Fibroblast of lung (primary cell): Measurements from ENCODE around the gene GAA. TPM values are rescaled to one million over a fixed set of nuclear protein-coding genes. Genes with fewer than 3 reads are reported as not detected.

ENCODE experiments used
- DNase-seq, 2 donors: peaks; one replicate each; pipeline versions ENCODE4 v3.0.0 to v3.0.0-alpha.2; 2010; ENCODE audit warnings: low read depth in 2 of 2
- H2AFZ ChIP-seq: 2 replicates; pipeline ENCODE4 v1.5.1; 2012; ENCODE audit warnings: low read length, control low read depth, inconsistent platforms
- H3K27ac ChIP-seq: 2 replicates; pipeline ENCODE4 v1.5.1; 2011; ENCODE audit warnings: low read length, control low read depth; ENCODE audit not compliant: insufficient read depth
- H3K27me3 ChIP-seq: 2 replicates; pipeline ENCODE4 v1.5.1; 2011; ENCODE audit warnings: mild to moderate bottlenecking, low read length; ENCODE audit not compliant: control insufficient read depth, insufficient read depth
- H3K36me3 ChIP-seq: 2 replicates; pipeline ENCODE4 v1.5.1; 2011; ENCODE audit warnings: low read length; ENCODE audit not compliant: control insufficient read depth, insufficient read depth
- H3K4me1 ChIP-seq: 2 replicates; pipeline ENCODE4 v1.5.1; 2011; ENCODE audit warnings: low read length; ENCODE audit not compliant: control insufficient read depth, insufficient read depth; ENCODE audit errors: extremely low read depth
- H3K4me2 ChIP-seq: 2 replicates; pipeline ENCODE4 v1.5.1; 2011; ENCODE audit warnings: low read length, control low read depth; ENCODE audit not compliant: insufficient read depth; ENCODE audit errors: extremely low read depth
- H3K4me3 ChIP-seq, 4 experiments: fragments of 200-600 bp in 1 of 4; sonication (generic) in 1 of 4; replicated peaks in 1 of 4; 2 replicates each; pipeline ENCODE4 v1.5.1; 2011 to 2016; ENCODE audit warnings: low read length in 4 of 4, low read depth in 3 of 4, mild to moderate bottlenecking in 3 of 4, control low read depth in 2 of 4, inconsistent platforms in 1 of 4, mixed read lengths in 1 of 4; ENCODE audit not compliant: insufficient read depth in 1 of 4; ENCODE audit errors: control extremely low read depth in 1 of 4
- H3K79me2 ChIP-seq: 2 replicates; pipeline ENCODE4 v1.5.1; 2012; ENCODE audit warnings: mild to moderate bottlenecking, low read length, inconsistent platforms; ENCODE audit not compliant: control insufficient read depth, insufficient read depth
- H3K9ac ChIP-seq: 2 replicates; pipeline ENCODE4 v1.5.1; 2011; ENCODE audit warnings: mild to moderate bottlenecking, low read length, control low read depth; ENCODE audit not compliant: insufficient read depth
- H3K9me3 ChIP-seq: 2 replicates; pipeline ENCODE4 v1.5.1; 2012; ENCODE audit warnings: low read depth, low read length; ENCODE audit not compliant: control insufficient read depth, insufficient read depth
- H4K20me1 ChIP-seq: 2 replicates; pipeline ENCODE4 v1.5.1; 2011; ENCODE audit warnings: low read length; ENCODE audit not compliant: control insufficient read depth, insufficient read depth; ENCODE audit errors: extremely low read depth
- EZH2 ChIP-seq: IDR thresholded peaks from 2 replicates; pipeline ENCODE4 v1.5.1; 2012; ENCODE audit warnings: low read length, control low read depth, mild to moderate bottlenecking; ENCODE audit errors: missing control alignments
- polyA plus RNA-seq, 2 donors: library from polyadenylated mRNA; depleted of rRNA in 1 of 2; stranded (reverse) in 1 of 2; unstranded in 1 of 2; fragments of >200 nt; gene quantifications; 2 replicates each; pipeline ENCODE4 v1.2.1, GENCODE V29; 2011 to 2012; ENCODE audit warnings: missing spikeins in 1 of 2
- total RNA-seq: library from RNA; depleted of rRNA; stranded (reverse); fragments of >200 nt; gene quantifications from 2 replicates; pipeline ENCODE4 v1.2.1, GENCODE V29; 2014
- TF ChIP-seq, protein P1 (sequence below), 2 donors: IDR thresholded peaks in 1 of 2; conservative IDR thresholded peaks in 1 of 2; 1 replicate in 1 of 2; 2 replicates in 1 of 2; pipeline ENCODE4 v1.5.1; 2011 to 2012; ENCODE audit warnings: low read length in 2 of 2, control low read depth in 1 of 2, inconsistent platforms in 1 of 2, low read depth in 1 of 2, mild to moderate bottlenecking in 1 of 2

Gene GAA
- total and polyA plus RNA-seq, 2 donors (not counting 1 experiment from before 2014, with no cell fraction given) = 6.4 to 25.6 TPM

DNA sequence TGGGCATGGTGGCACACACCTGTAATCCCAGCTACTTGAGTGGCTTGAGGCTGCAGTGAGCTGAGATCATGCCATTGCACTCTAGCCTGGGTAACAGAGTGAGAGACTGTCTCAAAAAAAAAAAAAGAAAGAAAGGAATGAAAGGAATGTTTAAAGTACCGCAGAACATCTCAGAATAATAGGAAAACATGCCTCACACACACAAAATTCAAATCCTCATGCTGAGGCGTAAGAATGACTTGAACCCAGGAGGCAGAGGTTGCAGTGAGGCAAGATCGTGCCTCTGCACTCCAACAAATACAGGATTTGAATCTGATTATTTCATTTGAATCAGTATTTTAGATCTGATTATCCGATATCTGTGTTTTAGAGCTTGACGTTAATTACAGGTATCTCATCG, 21.3 kb upstream of the GAA start:
- H3K27me3 ChIP-seq = peaks cover 2% of the 10 kb centered on the region
- no peaks in the 10 kb centered on the region for H3K79me2 ChIP-seq
- no peak overlapping the region for H3K9ac ChIP-seq
- TF ChIP-seq, protein P1, sequence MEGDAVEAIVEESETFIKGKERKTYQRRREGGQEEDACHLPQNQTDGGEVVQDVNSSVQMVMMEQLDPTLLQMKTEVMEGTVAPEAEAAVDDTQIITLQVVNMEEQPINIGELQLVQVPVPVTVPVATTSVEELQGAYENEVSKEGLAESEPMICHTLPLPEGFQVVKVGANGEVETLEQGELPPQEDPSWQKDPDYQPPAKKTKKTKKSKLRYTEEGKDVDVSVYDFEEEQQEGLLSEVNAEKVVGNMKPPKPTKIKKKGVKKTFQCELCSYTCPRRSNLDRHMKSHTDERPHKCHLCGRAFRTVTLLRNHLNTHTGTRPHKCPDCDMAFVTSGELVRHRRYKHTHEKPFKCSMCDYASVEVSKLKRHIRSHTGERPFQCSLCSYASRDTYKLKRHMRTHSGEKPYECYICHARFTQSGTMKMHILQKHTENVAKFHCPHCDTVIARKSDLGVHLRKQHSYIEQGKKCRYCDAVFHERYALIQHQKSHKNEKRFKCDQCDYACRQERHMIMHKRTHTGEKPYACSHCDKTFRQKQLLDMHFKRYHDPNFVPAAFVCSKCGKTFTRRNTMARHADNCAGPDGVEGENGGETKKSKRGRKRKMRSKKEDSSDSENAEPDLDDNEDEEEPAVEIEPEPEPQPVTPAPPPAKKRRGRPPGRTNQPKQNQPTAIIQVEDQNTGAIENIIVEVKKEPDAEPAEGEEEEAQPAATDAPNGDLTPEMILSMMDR (conservative IDR thresholded peaks at IDR 0.05 in 1 of 2, IDR thresholded peaks at IDR 0.05 in 1 of 2; ENCODE audit: low read depth in 1 of 2, low read length in 2 of 2) = no peak
- no peak for TF ChIP-seq EZH2
- no peaks in the 10 kb centered on the region for H3K9me3 ChIP-seq
- no peak overlapping the region for H3K27ac ChIP-seq
- peaks cover 2% of the 10 kb centered on the region for H3K4me1 ChIP-seq
- peak in 1 of 2 donors; percentile 52 for DNase-seq
- H3K4me2 ChIP-seq = no peak overlapping the region
- no peak overlapping the region for H3K4me3 ChIP-seq
- no peaks in the 10 kb centered on the region for H4K20me1 ChIP-seq
- no peaks in the 10 kb centered on the region for H3K36me3 ChIP-seq
- no peak overlapping the region for H2AFZ ChIP-seq

- H3K27ac ChIP-seq = no peak overlapping the region
- peaks cover 2% of the 10 kb centered on the region for H3K4me1 ChIP-seq
- H4K20me1 ChIP-seq = no peaks in the 10 kb centered on the region
- H3K4me2 ChIP-seq = no peak overlapping the region
- H3K9ac ChIP-seq = no peak overlapping the region
- H3K27me3 ChIP-seq = peaks cover 2% of the 10 kb centered on the region
- no peak overlapping the region for H2AFZ ChIP-seq
- H3K9me3 ChIP-seq = no peaks in the 10 kb centered on the region
- H3K4me3 ChIP-seq = no peak overlapping the region
- no peaks in the 10 kb centered on the region for H3K79me2 ChIP-seq
- no peak for DNase-seq
- no peak for TF ChIP-seq EZH2
- TF ChIP-seq, protein P1 (conservative IDR thresholded peaks at IDR 0.05 in 1 of 2, IDR thresholded peaks at IDR 0.05 in 1 of 2; ENCODE audit: low read depth in 1 of 2, low read length in 2 of 2) = no peak
- H3K36me3 ChIP-seq = no peaks in the 10 kb centered on the region
These were observed 19.8 kb upstream of the GAA start for GRCh38 chr17:80081596-80081995.

DNA sequence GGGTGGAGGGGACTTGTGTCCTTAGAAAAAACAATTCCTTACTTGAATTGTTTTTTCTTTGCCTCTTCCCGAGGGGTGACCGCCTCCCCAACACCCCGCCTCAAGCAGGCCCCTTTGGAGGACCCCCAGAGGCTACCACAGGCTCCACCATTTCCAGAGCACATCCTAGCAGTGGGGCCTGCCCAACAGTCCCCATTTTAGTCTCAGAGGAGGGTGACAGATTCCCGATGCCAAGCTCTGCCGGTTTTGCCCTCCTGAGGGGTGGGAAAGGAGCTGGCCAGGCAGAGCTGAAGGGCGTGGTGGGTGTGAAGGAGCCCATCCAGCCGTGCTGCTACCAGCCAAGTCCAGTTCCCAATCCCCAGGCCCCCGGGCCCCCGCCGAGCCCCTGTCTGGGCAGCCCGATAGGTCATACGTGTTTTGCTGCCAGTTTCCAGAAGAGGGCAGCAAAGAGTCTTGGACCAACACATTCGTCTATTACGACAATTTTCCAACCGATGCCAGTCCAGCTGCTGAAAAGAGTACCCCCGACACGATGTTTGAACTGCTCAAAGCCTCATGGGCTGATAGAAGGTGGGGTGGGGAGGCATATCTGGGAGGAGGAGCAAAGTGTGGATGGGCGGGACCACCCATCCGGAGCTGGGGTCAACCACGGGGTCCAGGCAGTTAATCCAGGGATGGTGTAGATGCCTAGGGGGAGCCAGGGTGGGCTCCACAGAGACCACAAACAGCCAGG, 18.8 kb upstream of the GAA start:
- Histone ChIP-seq H3K9me3 (no peaks in the 10 kb centered on the region), H4K20me1 (no peaks in the 10 kb centered on the region), H3K4me2 (peak overlapping the region; percentile 35), H3K79me2 (no peaks in the 10 kb centered on the region), H3K27ac (no peak overlapping the region), H3K9ac (no peak overlapping the region), H3K36me3 (no peaks in the 10 kb centered on the region), H3K4me1 (peaks cover 2% of the 10 kb centered on the region), H2AFZ (no peak overlapping the region), H3K27me3 (peaks cover 2% of the 10 kb centered on the region), H3K4me3 (peak overlapping the region in 1 of 4 experiments; percentile 17)
- TF ChIP-seq, protein P1 (conservative IDR thresholded peaks at IDR 0.05 in 1 of 2, IDR thresholded peaks at IDR 0.05 in 1 of 2; ENCODE audit: low read depth in 1 of 2, low read length in 2 of 2) = peak; percentile 67 to 71
- no peak for TF ChIP-seq EZH2
- DNase-seq = peak; percentile 64 to 82
